HUDEP-2 (cell line): ENCODE results near the gene UGGT2.
"Not testable (repeated sequence)": the region's sequence is repeated elsewhere in the genome, so short reads cannot be mapped to it uniquely, and the experiment has no call there.

Source experiments
- DNase-seq, 76 experiments: peaks; one replicate each; lab custom pipeline; 2025; ENCODE audit not compliant: unreplicated experiment in 76 of 76; lab: John Stamatoyannopoulos, UW

The UGGT2 gene

DNA sequence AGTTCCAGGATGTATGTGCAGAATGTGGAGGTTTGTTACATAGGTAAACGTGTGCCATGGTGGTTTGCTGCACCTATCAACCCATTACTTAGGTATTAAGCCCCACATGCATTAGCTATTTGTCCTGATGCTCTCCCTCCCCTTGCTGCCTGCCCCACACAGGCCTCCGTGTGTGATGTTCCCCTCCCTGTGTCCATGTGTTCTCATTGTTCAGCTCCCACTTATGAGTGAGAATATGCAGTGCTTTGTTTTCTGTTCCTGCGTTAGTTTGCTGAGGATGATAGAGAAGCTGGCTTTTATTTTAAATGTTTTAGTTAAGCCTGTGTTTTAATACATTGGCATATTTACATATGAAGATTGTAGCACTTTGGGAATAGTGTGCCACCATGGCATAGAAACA lies 290.6 kb downstream of the UGGT2 start:
- DNase-seq, result not testable (repeated sequence)

GRCh38 chr13:95756072-95756471 lies 297.1 kb downstream of the UGGT2 start:
- DNase-seq, result no peak

- peak in 54 of 76 experiments; percentile 2 to 65 (median 24) for DNase-seq
These were observed 299.1 kb downstream of the UGGT2 start for GRCh38 chr13:95754069-95754468.

DNA sequence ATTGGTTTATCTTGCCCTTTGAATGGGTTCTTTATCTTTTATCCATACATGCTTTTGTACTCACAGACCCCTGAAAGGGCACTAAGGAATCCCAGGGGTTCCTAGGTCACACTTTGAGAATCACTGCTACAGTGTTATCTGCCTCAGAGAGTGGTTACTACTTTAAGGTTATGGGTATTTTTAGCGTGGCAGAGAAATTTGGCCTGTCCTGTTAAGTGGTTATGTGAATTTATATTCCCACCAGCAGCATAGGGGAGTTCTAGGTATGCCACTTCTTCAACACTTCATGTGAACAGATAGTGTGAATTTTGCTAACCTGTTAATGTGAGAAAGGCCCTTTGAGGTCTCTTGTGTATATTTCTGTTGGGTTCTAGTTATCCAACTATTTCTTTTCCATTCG lies 300.5 kb downstream of the UGGT2 start:
- no peak for DNase-seq
